Dermis microvascular lymphatic vessel endothelial cell (primary cell): ENCODE data around the gene RTF1. TPM values are rescaled to one million over a fixed set of nuclear protein-coding genes. Genes with fewer than 3 reads are reported as not detected.

ENCODE experiments used
- DNase-seq, 2 donors: peaks; one replicate each; pipeline versions ENCODE4 v3.0.0 to v3.0.0-alpha.2; 2010; ENCODE audit warnings: low read depth in 2 of 2
- total RNA-seq: library from RNA; depleted of rRNA; stranded (reverse); fragments of >200 nt; gene quantifications from 2 replicates; pipeline ENCODE4 v1.2.1, GENCODE V29; 2014

The RTF1 gene
- total RNA-seq, 1 donor from 2014 or later = 11.9 TPM

DNA sequence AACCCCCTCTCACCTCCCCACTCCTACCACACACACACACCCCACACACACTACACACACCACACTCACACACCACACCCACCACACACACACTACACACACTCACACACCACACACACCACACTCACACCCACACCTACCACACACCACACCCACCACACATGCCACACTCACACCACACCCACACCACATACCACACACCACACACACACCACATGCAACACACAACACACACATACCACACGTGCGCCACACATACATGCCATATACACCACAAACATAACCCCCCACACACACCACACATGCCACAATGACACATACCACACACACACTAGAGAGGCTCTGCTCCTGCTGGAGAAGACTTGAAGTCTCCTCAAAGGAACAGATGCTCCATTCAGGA, 70.9 kb downstream of the RTF1 start:
- peak in 1 of 2 donors; percentile 4 for DNase-seq

DNA sequence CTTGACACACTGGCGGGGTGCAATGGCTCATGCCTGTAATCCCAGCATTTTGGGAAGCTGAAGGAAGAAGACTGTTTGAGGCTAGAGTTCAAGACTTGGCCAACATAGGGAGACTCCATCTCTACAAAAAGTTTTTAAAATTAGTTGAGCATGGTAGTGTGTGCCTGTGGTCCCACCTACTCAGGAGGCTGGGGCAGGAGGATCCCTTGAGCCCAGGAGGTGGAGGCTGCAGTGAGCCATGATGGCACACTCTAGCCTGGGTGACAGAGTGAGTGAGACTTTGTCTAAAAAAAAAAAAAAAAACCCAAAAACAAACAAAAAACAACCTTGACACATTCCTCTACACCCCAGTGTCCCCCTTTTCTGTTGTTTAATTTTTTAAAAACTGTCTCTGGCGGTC, 72.7 kb downstream of the RTF1 start:
- DNase-seq = no peak

GRCh38 chr15:41490355-41490754, 73.5 kb downstream of the RTF1 start:
- peak in 1 of 2 donors; percentile 89 for DNase-seq

- DNase-seq = no peak
Measured at GRCh38 chr15:41491889-41492288, 75.0 kb downstream of the RTF1 start.

DNA sequence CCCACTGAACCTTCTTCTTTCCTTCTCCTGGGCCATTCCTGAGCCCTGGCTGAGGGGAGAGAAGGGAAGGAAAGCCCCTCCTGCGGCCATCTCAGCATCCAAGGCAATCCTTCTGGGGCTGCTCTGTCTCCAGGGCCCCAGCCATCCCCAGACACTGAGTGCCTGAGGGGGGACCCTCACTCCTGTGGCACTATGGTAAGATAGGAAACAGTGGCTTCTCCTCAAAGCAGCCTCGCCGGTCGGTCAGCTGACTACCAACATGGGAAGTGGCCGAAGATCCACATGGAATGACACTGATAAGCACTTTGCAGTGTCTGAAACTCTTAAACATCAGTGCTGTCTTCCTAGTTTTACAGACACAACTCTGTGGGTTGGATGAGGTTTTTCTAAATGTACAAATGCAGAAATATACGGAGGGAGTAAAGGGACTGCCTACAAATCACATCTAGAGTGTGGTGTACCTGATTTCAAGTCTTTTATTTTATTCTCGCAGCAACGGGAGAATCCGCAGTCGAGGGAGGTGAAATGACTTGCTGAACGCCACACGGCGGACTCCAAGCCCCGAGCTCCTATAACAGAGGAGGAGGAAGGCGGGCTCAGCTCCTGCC, 75.8 kb downstream of the RTF1 start:
- peak in 1 of 2 donors; percentile 35 for DNase-seq

- DNase-seq = peak in 1 of 2 donors; percentile 57
Measured at GRCh38 chr15:41493205-41493901, 76.5 kb downstream of the RTF1 start, which contains the start of gene ITPKA. TSS of gene ITPKA (plus strand) at chr15:41493874. CDS start at chr15:41493928, 54 bp downstream.

DNA sequence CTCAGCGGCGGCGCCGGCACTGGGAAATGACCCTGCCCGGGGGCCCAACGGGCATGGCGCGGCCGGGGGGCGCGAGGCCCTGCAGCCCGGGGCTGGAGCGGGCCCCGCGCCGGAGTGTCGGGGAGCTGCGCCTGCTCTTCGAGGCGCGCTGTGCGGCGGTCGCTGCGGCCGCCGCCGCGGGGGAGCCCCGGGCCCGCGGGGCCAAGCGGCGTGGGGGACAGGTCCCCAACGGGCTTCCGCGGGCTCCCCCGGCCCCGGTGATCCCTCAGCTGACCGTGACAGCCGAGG, 77.0 kb downstream of the RTF1 start:
- no peak for DNase-seq

DNA sequence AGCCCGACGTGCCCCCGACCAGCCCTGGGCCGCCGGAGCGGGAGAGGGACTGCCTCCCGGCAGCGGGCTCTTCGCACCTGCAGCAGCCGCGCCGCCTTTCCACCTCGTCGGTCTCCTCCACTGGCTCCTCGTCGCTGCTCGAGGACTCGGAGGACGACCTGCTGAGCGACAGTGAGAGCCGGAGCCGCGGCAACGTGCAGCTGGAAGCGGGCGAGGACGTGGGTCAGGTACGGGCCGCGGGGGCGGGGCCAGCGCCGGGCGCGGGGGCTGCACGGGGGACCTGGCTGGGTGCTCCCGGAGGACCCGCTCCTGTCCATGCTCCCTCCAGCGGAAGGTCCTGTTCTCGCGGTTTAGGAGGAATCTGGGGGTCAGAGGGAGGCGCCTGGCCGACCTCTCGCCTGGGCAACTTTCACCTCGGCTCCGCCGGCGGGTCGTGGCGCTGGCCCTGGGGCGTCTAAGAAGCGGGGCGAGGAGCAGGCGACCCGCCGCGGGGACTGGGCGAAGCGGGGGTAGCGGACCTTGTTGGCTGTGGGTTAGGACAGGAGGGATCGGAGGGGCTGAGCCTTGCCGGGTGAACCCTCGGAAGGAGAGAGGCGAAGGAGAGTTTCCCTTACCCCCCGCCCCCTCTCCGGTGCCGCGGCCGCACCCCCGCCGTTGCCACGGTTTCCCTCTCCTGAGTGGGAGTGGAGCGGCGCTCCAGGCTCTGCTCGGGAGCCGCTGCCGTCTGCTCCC, 77.5 kb downstream of the RTF1 start:
- DNase-seq = no peak

GRCh38 chr15:41494922-41495735, 78.2 kb downstream of the RTF1 start:
- no peak for DNase-seq

DNA sequence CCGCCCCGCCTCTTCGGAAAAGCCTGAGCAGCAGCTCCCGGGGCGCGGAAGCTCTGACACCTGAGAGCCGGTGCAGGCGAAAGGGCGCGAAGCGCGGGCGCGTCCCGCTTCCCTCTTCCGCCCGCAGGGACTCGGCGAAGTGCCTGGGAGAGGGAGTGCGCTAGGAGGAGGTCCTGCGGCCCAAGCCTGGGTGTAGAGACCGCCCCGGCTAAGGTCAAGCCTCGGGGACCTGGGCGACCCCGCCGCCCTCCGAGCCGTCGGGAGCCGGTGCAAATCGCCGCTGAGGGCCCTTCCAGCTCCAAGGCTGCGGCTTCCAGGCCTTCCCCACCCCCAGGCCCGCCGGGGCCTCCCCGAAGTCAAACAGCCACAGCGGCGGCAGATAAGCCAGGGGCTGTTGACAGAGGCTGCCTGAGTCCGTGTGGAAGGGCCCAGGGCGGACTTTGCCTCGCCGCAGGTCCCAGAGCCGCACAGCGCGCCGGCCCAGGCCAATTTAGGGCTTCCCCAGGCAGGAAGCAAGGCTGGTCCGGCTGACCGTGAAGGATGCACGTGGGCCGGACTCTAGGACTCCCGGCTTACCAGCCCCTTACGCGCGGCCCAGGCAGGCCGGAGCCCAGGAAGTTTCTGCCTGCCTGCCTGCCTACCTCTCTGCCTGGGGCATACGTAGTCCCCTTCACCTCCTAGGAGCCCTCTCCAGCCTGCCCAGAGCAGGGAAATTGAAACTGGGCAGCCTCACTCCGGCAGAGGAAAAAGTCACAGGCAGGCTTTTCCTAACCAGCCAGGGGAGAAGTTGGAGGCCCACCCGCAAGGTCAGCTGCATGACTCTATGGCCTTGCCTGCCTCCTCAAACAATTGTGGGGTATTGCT, 79.1 kb downstream of the RTF1 start:
- no peak for DNase-seq

DNA sequence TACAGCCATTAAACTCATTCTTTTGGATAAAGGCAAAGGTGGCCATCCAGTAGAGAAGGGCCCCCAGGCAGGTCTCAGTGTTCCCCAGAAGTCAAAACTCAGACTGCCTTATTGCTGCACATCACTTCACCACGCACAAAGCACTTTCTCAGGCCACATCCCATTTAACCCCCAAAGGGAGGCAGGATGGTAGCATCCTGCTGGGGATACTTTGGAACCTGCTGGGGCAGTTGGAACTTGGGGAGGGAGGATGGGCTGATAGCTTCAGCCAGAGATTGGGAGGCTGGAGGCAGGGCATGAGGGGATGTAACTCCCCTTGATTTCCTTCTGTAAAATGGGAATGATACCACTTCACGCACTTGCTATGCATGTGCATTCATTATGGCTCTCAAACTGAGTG, 81.8 kb downstream of the RTF1 start:
- DNase-seq = no peak

GRCh38 chr15:41499109-41499851, 82.4 kb downstream of the RTF1 start:
- DNase-seq = no peak

- DNase-seq = peak in 1 of 2 donors; percentile 50
Measured at GRCh38 chr15:41501191-41501917, 84.5 kb downstream of the RTF1 start.

DNA sequence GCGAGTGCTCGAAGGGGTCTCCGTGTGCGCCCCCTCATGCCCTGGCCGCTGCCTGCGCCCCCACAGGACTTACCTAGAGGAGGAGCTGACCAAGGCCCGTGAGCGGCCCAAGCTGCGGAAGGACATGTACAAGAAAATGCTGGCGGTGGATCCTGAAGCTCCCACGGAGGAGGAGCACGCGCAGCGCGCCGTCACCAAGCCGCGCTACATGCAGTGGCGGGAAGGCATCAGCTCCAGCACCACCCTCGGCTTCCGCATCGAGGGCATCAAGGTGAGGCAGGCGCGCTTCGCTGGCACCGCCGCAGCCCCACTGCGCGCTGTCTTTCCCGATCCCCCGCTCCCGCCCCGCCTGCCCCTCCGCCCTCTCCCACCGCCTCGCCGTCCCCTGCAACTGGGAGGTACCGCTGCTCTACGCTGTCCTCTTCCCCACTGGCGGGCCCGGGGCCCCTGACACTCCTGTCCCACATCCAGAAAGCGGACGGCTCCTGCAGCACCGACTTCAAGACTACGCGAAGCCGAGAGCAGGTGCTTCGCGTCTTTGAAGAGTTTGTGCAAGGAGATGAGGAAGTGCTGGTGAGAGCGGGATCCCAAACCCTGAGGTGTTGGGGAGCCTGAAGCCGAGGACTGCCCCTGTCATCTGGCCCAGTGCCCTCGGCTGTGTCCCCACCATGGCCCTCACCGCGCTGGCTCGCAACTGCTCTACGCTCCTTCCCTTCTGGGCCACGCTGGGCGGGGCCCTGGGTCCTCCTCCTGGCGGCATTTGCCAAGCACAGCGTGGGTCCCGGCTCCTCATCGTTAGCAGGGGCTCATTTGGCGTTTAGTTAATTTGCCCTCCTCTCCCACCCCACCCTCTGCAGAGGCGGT, 85.3 kb downstream of the RTF1 start:
- no peak for DNase-seq

DNA sequence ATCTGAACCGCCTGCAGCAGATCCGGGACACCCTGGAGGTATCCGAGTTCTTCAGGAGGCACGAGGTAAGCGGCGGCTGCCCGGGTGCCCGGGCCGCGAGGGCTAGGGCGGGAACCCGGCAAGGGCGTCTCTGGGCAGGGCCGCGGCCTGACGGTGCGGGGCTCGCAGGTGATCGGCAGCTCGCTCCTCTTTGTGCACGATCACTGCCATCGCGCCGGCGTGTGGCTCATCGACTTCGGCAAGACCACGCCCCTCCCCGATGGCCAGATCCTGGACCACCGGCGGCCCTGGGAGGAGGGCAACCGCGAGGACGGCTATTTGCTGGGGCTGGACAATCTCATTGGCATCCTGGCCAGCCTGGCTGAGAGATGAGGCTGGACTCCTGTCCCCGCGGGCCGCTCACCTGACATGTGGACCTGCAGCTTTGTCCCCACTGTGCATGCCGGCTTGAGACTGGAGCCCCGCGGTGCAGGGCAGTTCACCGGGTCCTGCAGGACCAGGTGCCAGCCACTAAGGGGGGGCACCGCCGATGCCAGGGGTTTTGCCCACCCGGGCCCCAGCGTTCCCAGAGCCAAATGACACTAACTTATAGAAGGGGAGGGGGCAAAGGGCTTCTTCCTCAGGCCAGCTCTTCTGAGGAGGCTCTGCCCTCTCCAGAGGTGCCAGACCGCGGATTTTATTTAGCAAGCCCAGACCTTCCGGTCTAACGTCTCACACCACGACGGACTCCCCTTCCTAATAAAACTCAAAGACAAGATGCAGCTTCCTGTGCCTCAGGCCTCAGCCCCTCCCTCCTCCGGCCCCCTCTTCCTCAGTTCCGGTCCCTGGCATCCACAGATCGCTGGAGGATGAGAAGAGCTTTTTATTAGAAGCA, 86.1 kb downstream of the RTF1 start:
- no peak for DNase-seq

DNA sequence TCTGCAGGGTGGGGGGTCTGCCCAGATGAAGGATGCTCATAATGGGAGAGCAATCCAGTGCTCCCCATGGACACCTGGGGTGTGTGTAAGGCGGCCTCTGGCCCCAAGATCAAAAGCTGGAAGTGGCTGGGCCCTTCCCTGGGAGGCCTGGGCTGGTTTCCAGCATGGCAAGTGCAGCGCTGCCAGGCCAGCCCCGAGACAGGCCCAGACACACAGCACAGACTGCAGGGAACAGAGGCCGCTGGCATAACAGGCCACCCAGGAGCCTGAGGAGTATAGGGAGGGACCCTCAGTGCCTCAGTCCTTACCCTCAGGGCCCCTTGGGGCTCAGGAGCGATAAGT, 86.7 kb downstream of the RTF1 start:
- DNase-seq = no peak

DNA sequence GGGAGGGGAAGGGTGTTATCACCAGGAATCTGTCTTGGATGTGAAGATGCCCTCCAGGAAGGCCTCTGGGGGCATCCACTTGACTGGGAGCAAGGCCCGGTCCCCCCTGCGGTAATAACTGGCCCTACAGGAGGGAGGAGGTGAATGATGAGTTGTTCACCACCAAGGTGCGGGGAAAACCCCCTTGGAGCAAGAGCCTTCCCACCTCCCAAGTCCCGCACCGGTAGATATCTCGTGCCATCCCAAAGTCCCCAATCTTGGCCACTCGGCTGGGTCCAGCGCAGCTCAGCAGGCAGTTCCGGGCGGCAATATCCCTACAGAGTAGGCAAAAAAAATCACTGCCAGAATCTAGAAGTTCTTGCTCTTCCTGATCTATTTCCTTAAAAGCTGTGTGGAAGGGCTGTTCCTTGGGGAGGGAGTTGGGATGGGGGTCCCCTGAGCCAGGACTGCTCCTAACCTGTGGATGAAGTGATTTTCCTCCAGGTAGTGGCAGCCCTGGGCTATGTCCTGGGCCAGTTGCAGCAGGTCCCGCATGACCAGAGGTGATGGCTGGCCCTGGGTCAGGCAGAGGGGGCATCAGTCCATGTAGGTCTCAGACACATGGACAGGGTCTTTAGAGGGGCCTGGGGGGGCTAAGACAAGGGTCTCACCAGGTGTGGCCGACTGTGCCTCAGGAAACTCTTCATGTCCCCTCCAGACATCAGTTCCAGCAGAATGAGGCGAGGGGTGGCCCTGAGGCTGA, 88.0 kb downstream of the RTF1 start:
- no peak for DNase-seq
